Measurements from ENCODE around the gene G2E3. TPM values are rescaled to one million over a fixed set of nuclear protein-coding genes. Genes with fewer than 3 reads are reported as not detected.

G2E3 gene
- total and polyA plus RNA-seq, 2 of the 13 experiments (the other 11 are each of a cell fraction or from before 2014, with no cell fraction given) = 22.8 to 63.0 TPM

DNA sequence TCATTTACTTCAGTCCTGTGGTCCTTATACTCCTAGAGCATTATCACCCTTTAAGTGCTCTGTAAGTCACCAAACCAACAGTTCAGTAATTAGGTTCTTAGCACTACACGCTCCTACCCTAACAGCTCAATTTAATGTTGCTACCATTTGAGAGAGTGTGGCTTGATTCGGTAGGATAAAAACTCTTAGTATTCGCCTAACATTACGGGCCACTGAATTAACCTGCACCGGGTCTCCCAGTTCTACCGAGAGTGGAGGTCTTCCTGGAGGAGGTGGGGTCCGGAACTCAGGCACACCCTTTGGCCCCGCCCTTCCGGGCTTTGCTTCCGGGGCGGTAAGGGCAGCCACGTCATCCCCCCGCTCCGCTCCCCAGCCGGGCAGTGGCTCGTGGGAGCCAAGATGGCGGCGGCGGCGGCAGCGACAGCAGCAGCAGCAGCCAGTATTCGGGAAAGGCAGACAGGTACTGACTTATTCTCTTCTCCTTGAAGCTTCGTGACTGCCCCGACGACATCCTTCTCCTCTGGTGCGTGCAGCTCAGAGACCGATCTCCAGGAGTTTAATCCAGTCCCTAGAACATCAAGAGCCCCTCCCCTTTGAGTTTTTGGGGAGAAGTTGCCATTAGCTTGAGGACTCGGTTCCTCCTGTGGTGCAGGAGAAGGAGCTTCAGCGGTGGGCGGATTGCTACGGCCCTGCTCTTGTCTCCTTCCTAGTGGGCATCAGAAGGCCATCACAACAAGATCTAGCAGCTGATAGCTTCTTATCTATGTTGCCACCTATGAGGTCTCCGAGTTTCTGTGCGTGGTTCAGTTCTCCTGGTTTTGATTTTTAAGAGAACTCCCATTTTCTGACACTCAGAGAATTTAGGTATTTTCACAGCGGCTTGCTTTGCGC, 63.2 kb downstream of the G2E3 start, which contains the start of gene SCFD1 (continued):
- TF ChIP-seq, protein P1, sequence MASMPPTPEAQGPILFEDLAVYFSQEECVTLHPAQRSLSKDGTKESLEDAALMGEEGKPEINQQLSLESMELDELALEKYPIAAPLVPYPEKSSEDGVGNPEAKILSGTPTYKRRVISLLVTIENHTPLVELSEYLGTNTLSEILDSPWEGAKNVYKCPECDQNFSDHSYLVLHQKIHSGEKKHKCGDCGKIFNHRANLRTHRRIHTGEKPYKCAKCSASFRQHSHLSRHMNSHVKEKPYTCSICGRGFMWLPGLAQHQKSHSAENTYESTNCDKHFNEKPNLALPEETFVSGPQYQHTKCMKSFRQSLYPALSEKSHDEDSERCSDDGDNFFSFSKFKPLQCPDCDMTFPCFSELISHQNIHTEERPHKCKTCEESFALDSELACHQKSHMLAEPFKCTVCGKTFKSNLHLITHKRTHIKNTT (CRISPR knock-in tag; IDR thresholded peaks at IDR 0.05) = no peak
- peak; percentile 98 for TF ChIP-seq POLR2AphosphoS2 (IDR thresholded peaks at IDR 0.05; ENCODE audit: low read depth, low read length)
- TF ChIP-seq ZNF850 (CRISPR knock-in tag; conservative IDR thresholded peaks at IDR 0.05) = no peak
- TF ChIP-seq AGO2 (optimal IDR thresholded peaks at IDR 0.05; ENCODE audit: low read depth, low read length) = peak; percentile 99
- TF ChIP-seq, protein P2, sequence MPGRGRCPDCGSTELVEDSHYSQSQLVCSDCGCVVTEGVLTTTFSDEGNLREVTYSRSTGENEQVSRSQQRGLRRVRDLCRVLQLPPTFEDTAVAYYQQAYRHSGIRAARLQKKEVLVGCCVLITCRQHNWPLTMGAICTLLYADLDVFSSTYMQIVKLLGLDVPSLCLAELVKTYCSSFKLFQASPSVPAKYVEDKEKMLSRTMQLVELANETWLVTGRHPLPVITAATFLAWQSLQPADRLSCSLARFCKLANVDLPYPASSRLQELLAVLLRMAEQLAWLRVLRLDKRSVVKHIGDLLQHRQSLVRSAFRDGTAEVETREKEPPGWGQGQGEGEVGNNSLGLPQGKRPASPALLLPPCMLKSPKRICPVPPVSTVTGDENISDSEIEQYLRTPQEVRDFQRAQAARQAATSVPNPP (CRISPR knock-in tag; IDR thresholded peaks at IDR 0.05) = peak; percentile 97
- peak; percentile 100 for TF ChIP-seq ELF4 (CRISPR knock-in tag; IDR thresholded peaks at IDR 0.05; ENCODE audit: borderline replicate concordance)
- peak; percentile 47; the same call in 1 of the 2 replicates for TF ChIP-seq TBX3 (IDR thresholded peaks at IDR 0.05; ENCODE audit: borderline replicate concordance)
- peak; percentile 96 for TF ChIP-seq AKAP8 (CRISPR knock-in tag; IDR thresholded peaks at IDR 0.05)
- TF ChIP-seq MYC (CRISPR knock-in tag; IDR thresholded peaks at IDR 0.05; ENCODE audit: borderline replicate concordance) = peak; percentile 99
- TF ChIP-seq ZNF17 (CRISPR knock-in tag; IDR thresholded peaks at IDR 0.05) = no peak
- TF ChIP-seq, protein P3, sequence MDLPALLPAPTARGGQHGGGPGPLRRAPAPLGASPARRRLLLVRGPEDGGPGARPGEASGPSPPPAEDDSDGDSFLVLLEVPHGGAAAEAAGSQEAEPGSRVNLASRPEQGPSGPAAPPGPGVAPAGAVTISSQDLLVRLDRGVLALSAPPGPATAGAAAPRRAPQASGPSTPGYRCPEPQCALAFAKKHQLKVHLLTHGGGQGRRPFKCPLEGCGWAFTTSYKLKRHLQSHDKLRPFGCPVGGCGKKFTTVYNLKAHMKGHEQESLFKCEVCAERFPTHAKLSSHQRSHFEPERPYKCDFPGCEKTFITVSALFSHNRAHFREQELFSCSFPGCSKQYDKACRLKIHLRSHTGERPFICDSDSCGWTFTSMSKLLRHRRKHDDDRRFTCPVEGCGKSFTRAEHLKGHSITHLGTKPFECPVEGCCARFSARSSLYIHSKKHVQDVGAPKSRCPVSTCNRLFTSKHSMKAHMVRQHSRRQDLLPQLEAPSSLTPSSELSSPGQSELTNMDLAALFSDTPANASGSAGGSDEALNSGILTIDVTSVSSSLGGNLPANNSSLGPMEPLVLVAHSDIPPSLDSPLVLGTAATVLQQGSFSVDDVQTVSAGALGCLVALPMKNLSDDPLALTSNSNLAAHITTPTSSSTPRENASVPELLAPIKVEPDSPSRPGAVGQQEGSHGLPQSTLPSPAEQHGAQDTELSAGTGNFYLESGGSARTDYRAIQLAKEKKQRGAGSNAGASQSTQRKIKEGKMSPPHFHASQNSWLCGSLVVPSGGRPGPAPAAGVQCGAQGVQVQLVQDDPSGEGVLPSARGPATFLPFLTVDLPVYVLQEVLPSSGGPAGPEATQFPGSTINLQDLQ (CRISPR knock-in tag; IDR thresholded peaks at IDR 0.05) = no peak; the same call in 1 of the 2 replicates
- TF ChIP-seq ZEB1 (IDR thresholded peaks at IDR 0.05; ENCODE audit: insufficient replicate concordance, low read depth) = peak; percentile 92
- TF ChIP-seq ZIK1 (CRISPR knock-in tag; IDR thresholded peaks at IDR 0.05; ENCODE audit: borderline replicate concordance, low read depth) = peak; percentile 100
- peak; percentile 96 for TF ChIP-seq TOPORS (CRISPR knock-in tag; IDR thresholded peaks at IDR 0.05)
- peak; percentile 49; the same call in 1 of the 2 replicates for TF ChIP-seq SOX13 (IDR thresholded peaks at IDR 0.05)
- peak; percentile 86 to 88; a peak in 2 of 4 replicates for TF ChIP-seq SOX13 (CRISPR knock-in tag; conservative IDR thresholded peaks at IDR 0.05 in 1 of 2, IDR thresholded peaks at IDR 0.05 in 1 of 2)
- TF ChIP-seq, protein P4, sequence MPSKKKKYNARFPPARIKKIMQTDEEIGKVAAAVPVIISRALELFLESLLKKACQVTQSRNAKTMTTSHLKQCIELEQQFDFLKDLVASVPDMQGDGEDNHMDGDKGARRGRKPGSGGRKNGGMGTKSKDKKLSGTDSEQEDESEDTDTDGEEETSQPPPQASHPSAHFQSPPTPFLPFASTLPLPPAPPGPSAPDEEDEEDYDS (CRISPR knock-in tag; IDR thresholded peaks at IDR 0.05) = peak; percentile 98
- TF ChIP-seq, protein P5, sequence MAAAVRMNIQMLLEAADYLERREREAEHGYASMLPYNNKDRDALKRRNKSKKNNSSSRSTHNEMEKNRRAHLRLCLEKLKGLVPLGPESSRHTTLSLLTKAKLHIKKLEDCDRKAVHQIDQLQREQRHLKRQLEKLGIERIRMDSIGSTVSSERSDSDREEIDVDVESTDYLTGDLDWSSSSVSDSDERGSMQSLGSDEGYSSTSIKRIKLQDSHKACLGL (CRISPR knock-in tag; IDR thresholded peaks at IDR 0.05) = peak; percentile 96
- TF ChIP-seq ZNF207 (IDR thresholded peaks at IDR 0.05; ENCODE audit: borderline replicate concordance) = no peak
- TF ChIP-seq, protein P6, sequence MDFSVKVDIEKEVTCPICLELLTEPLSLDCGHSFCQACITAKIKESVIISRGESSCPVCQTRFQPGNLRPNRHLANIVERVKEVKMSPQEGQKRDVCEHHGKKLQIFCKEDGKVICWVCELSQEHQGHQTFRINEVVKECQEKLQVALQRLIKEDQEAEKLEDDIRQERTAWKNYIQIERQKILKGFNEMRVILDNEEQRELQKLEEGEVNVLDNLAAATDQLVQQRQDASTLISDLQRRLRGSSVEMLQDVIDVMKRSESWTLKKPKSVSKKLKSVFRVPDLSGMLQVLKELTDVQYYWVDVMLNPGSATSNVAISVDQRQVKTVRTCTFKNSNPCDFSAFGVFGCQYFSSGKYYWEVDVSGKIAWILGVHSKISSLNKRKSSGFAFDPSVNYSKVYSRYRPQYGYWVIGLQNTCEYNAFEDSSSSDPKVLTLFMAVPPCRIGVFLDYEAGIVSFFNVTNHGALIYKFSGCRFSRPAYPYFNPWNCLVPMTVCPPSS (IDR thresholded peaks at IDR 0.05) = no peak
- TF ChIP-seq ZFP37 (CRISPR knock-in tag; IDR thresholded peaks at IDR 0.05; ENCODE audit: borderline replicate concordance) = no peak
